GM12892 (cell line): ENCODE data around the gene COMMD10.

Source experiments
- POLR2A ChIP-seq: IDR thresholded peaks from 2 replicates; pipeline ENCODE4 v1.6.1; 2011; ENCODE audit warnings: low read depth, low read length, control low read depth
- POLR2AphosphoS5 ChIP-seq: IDR thresholded peaks from 2 replicates; pipeline ENCODE4 v1.6.1; 2011; ENCODE audit warnings: low read depth, low read length, control low read depth
- TAF1 ChIP-seq: IDR thresholded peaks from 2 replicates; pipeline ENCODE4 v1.6.1; 2011; ENCODE audit warnings: low read depth, mild to moderate bottlenecking, control low read depth, low read length, borderline replicate concordance

- TF ChIP-seq POLR2A (no peak), POLR2AphosphoS5 (no peak), TAF1 (no peak)
Observed at GRCh38 chr5:116275282-116275681, 190.5 kb downstream of the COMMD10 start.
